HG03108 (cell line): ENCODE data around the gene SEH1L.
"Not testable (repeated sequence)": the region's sequence is repeated elsewhere in the genome, so short reads cannot be mapped to it uniquely, and the experiment has no call there.

ENCODE experiments used
- ATAC-seq: cut with Tn5 transposase; IDR thresholded peaks from one replicate; pipeline ENCODE4 v1.9.1; 2021; ENCODE audit warnings: moderate library complexity; ENCODE audit not compliant: unreplicated experiment

The SEH1L gene

GRCh38 chr18:12939162-12939561 is 8.6 kb upstream of the SEH1L start:
- no peak for ATAC-seq

DNA sequence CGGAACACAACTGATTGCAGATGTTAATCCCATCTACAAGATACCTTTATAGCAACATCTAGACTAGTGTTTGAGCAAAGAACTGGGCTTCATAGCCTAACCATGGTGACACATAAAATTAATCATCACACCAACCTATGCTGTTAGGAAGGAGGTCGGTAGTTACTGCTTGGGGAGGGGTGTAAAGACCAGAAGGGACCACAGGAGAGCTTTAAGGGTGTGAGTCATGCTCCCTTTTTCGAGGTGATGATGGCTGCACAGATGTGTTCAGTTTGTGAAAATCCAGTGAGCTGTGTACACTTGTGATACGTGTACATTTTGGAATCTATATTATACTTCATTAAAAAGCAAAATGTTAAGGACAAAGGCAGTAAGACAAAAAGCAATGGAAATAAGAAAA is 4.6 kb upstream of the SEH1L start:
- no peak for ATAC-seq

GRCh38 chr18:12944709-12945108 is 3.1 kb upstream of the SEH1L start:
- no peak for ATAC-seq

- no peak for ATAC-seq
Observed at GRCh38 chr18:12946549-12947284, 1.1 kb upstream of the SEH1L start.

- ATAC-seq = peak; percentile 70
Observed at GRCh38 chr18:12948050-12948804, 416 bp downstream of the SEH1L start.

DNA sequence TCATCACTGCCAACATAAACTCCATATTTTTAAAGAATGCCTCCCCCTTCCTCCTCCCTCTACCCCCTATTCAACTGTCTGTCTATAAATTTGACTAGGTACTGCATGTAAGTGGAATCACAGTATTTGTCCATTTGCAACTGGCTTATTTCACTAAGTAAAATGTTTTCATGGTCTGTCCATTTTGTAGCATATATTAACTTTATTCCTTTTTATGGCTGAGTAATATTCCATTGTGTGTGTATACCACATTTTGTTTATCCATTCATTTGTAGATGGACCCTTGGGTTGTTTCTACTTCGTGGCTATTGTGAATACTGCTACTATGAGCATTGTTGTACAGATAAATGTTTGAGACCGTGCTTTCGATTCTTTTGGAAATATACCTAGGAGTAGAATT is 10.7 kb downstream of the SEH1L start:
- ATAC-seq = no peak

DNA sequence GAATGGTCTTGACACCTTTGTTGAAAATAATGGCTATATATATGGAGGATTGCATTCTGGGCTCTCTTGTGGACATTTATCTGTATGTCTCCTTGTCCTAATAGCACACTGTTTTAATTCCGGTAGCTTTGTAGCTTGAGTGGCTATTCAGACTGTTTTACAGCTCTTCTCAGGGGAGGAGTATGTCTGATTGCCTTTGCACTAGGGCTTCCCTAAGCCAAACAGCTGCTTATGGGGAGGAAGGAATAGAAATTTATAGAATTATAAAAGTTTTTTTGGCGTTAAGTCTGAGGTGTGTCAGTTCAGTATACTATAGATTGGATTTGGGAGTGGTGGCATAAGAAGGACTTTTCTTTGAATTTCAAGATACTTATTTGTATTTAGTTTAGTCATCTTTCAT is 12.6 kb downstream of the SEH1L start:
- ATAC-seq = no peak

- ATAC-seq = no peak
Observed at GRCh38 chr18:12960853-12961397, 13.1 kb downstream of the SEH1L start.

GRCh38 chr18:12963069-12963468 is 15.3 kb downstream of the SEH1L start:
- ATAC-seq = no peak

GRCh38 chr18:12968115-12968514 is 20.3 kb downstream of the SEH1L start:
- ATAC-seq = no peak

GRCh38 chr18:12968619-12969018 is 20.8 kb downstream of the SEH1L start:
- ATAC-seq = no peak

- no peak for ATAC-seq
Observed at GRCh38 chr18:12973562-12974213, 25.9 kb downstream of the SEH1L start.

GRCh38 chr18:12975488-12975887 is 27.7 kb downstream of the SEH1L start:
- no peak for ATAC-seq

GRCh38 chr18:12976305-12976704 is 28.5 kb downstream of the SEH1L start:
- ATAC-seq = no peak

- not testable (repeated sequence) for ATAC-seq
Observed at GRCh38 chr18:12980065-12980464, 32.3 kb downstream of the SEH1L start.

GRCh38 chr18:12989397-12990122 is 41.7 kb downstream of the SEH1L start:
- no peak for ATAC-seq

GRCh38 chr18:12990123-12990475 is 42.3 kb downstream of the SEH1L start:
- ATAC-seq = no peak

- ATAC-seq = no peak
Observed at GRCh38 chr18:12990641-12990966, 42.8 kb downstream of the SEH1L start.

GRCh38 chr18:12990967-12991820 is 43.4 kb downstream of the SEH1L start, which contains the start of gene CEP192:
TSS of gene CEP192 (plus strand) at chr18:12991362. CDS start at chr18:12999425, 8,063 bp downstream.
- peak; percentile 76 for ATAC-seq

DNA sequence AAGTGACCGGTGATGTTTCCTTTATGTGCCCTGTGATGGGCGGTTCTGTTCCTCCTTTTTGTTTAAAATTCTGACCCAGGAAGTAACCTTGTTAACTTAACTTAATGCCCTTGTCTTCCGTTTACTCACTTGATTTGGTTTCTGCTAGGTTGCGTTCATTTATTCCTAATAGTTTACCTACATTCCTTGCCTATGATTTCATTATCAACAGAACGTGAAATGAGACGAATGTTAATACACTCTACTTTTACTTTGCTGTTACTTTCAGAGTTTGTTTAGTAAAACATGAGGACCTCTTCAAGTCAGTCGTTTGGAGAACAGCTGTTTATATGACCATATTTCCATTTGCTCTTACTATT is 44.0 kb downstream of the SEH1L start:
- no peak for ATAC-seq
